Osteoblast (primary cell): ENCODE measurements around the gene SRPX2. TPM values are rescaled to one million over a fixed set of nuclear protein-coding genes. Genes with fewer than 3 reads are reported as not detected.

Experiments used
- DNase-seq: peaks from one replicate; pipeline ENCODE4 v3.0.0; 2011; ENCODE audit warnings: low spot score, mixed read lengths; ENCODE audit not compliant: insufficient read length; ENCODE audit errors: missing footprints
- H2AFZ ChIP-seq: 2 replicates; pipeline ENCODE4 v1.6.0; 2011; ENCODE audit warnings: mild to moderate bottlenecking, low read length
- H3K27ac ChIP-seq: 2 replicates; pipeline ENCODE4 v1.5.1; 2011; ENCODE audit warnings: mild to moderate bottlenecking, low read depth, low read length, moderate library complexity
- H3K27me3 ChIP-seq: 2 replicates; pipeline ENCODE4 v1.6.0; 2012; ENCODE audit warnings: mild to moderate bottlenecking, control low read depth, inconsistent platforms, low read length, moderate library complexity; ENCODE audit not compliant: insufficient read depth
- H3K36me3 ChIP-seq: 2 replicates; pipeline ENCODE4 v1.5.1; 2011; ENCODE audit warnings: mild to moderate bottlenecking, low read length, control low read depth, moderate library complexity; ENCODE audit not compliant: insufficient read depth
- H3K4me1 ChIP-seq: 2 replicates; pipeline ENCODE4 v1.5.1; 2011; ENCODE audit warnings: mild to moderate bottlenecking, low read length, control low read depth, moderate library complexity; ENCODE audit not compliant: insufficient read depth
- H3K4me2 ChIP-seq: 2 replicates; pipeline ENCODE4 v1.6.0; 2011; ENCODE audit warnings: mild to moderate bottlenecking, low read length; ENCODE audit not compliant: insufficient read depth
- H3K4me3 ChIP-seq: fragments of 200-600 bp; sonication (generic); 3 replicates; pipeline ENCODE4 v1.5.1; 2012; ENCODE audit warnings: mild to moderate bottlenecking, low read length, inconsistent platforms; ENCODE audit not compliant: insufficient read depth
- H3K79me2 ChIP-seq: 2 replicates; pipeline ENCODE4 v1.6.0; 2012; ENCODE audit warnings: mild to moderate bottlenecking, low read length, control low read depth, inconsistent platforms; ENCODE audit not compliant: insufficient read depth
- H3K9me3 ChIP-seq: 2 replicates; pipeline ENCODE4 v1.5.1; 2011; ENCODE audit warnings: low read depth, low read length, control low read depth
- H4K20me1 ChIP-seq: 2 replicates; pipeline ENCODE4 v1.6.0; 2012; ENCODE audit warnings: mild to moderate bottlenecking, low read length, control low read depth; ENCODE audit not compliant: insufficient read depth
- CTCF ChIP-seq: IDR thresholded peaks from 2 replicates; pipeline ENCODE4 v1.5.1; 2011; ENCODE audit warnings: mild to moderate bottlenecking, low read depth, low read length, moderate library complexity; ENCODE audit errors: extremely low read depth
- total RNA-seq: library from RNA; depleted of rRNA; stranded (reverse); fragments of >200 nt; gene quantifications from 2 replicates; pipeline ENCODE4 v1.2.3, GENCODE V29; 2012

SRPX2 gene
- total RNA-seq, 1 donor, result 36.9 TPM

GRCh38 chrX:100685284-100685996, 41.4 kb downstream of the SRPX2 start:
- Histone ChIP-seq H3K4me2 (peak overlapping the region; percentile 18), H3K36me3 (no peaks in the 10 kb centered on the region), H2AFZ (no peak overlapping the region), H3K9me3 (no peaks in the 10 kb centered on the region), H3K27me3 (no peaks in the 10 kb centered on the region), H3K4me1 (peaks cover 16% of the 10 kb centered on the region), H3K79me2 (no peaks in the 10 kb centered on the region), H3K4me3 (no peak overlapping the region), H4K20me1 (no peaks in the 10 kb centered on the region), H3K27ac (peak overlapping the region; percentile 8)
- TF ChIP-seq CTCF, result peak; percentile 94
- DNase-seq, result peak; percentile 71

GRCh38 chrX:100685997-100686305, 42.0 kb downstream of the SRPX2 start:
- Histone ChIP-seq H3K4me1 (peaks cover 15% of the 10 kb centered on the region), H3K79me2 (no peaks in the 10 kb centered on the region), H2AFZ (no peak overlapping the region), H3K27ac (no peak overlapping the region), H3K27me3 (no peaks in the 10 kb centered on the region), H3K4me2 (no peak overlapping the region), H4K20me1 (no peaks in the 10 kb centered on the region), H3K9me3 (no peaks in the 10 kb centered on the region), H3K36me3 (no peaks in the 10 kb centered on the region), H3K4me3 (no peak overlapping the region)
- DNase-seq, result no peak
- no peak for TF ChIP-seq CTCF

- TF ChIP-seq CTCF, result no peak
These were observed 43.1 kb downstream of the SRPX2 start for GRCh38 chrX:100687128-100687527.

DNA sequence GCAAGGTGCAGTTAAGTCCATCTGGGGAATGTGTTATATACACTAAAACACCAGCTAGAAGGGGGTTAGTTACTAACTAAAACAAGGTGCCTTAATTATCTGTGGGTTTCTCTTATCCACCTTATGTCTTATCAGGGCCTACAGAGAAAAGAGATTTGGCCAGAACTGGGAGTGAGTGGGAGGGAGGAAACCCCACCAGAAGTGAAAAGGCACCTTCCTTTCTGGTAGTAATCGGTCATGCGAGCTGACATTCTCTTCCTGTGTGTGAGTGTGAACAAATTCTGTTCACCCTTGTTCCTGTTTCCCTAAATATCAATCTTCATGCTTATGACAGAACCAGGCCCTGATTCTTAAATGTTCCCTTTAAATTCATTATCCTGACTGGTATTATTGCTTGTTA, 43.5 kb downstream of the SRPX2 start:
- Histone ChIP-seq H3K27me3 (no peaks in the 10 kb centered on the region), H3K27ac (no peak overlapping the region), H3K36me3 (no peaks in the 10 kb centered on the region), H2AFZ (no peak overlapping the region), H3K79me2 (no peaks in the 10 kb centered on the region), H4K20me1 (no peaks in the 10 kb centered on the region), H3K4me3 (no peak overlapping the region), H3K9me3 (no peaks in the 10 kb centered on the region), H3K4me1 (peaks cover 7% of the 10 kb centered on the region), H3K4me2 (no peak overlapping the region)
- no peak for DNase-seq
- TF ChIP-seq CTCF, result no peak

More at GRCh38 chrX:100687128-100687527, 43.1 kb downstream of the SRPX2 start:
- Histone ChIP-seq H4K20me1 (no peaks in the 10 kb centered on the region), H3K4me3 (no peak overlapping the region), H3K27ac (no peak overlapping the region), H3K4me1 (peaks cover 7% of the 10 kb centered on the region), H3K4me2 (no peak overlapping the region), H2AFZ (no peak overlapping the region), H3K36me3 (no peaks in the 10 kb centered on the region), H3K27me3 (no peaks in the 10 kb centered on the region), H3K9me3 (no peaks in the 10 kb centered on the region), H3K79me2 (no peaks in the 10 kb centered on the region)
- no peak for DNase-seq
